ENCODE data around the gene NEXN.

Gene NEXN

DNA sequence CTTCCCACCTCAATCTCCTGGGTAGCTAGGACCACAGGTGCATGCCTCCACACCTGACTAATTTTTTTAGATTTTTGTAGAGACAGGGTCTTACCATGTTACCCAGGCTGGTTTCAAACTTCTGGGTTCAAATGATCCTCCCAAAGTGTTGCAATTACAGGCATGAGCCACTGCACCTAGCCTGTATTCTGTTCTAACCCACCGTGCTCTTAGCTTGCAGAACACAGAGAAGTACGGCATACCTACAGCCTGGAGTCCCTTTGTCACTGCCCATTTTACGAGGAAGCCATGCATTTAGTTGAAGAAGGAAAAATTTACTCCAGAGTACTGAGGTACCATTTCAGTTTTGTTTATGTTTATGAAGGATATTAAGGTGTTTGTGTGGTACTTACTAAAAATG lies 29.7 kb upstream of the NEXN start:
- H3K4me3 ChIP-seq (ENCODE audit: low read depth, low read length) = no peak overlapping the region
- TF ChIP-seq, protein P1, sequence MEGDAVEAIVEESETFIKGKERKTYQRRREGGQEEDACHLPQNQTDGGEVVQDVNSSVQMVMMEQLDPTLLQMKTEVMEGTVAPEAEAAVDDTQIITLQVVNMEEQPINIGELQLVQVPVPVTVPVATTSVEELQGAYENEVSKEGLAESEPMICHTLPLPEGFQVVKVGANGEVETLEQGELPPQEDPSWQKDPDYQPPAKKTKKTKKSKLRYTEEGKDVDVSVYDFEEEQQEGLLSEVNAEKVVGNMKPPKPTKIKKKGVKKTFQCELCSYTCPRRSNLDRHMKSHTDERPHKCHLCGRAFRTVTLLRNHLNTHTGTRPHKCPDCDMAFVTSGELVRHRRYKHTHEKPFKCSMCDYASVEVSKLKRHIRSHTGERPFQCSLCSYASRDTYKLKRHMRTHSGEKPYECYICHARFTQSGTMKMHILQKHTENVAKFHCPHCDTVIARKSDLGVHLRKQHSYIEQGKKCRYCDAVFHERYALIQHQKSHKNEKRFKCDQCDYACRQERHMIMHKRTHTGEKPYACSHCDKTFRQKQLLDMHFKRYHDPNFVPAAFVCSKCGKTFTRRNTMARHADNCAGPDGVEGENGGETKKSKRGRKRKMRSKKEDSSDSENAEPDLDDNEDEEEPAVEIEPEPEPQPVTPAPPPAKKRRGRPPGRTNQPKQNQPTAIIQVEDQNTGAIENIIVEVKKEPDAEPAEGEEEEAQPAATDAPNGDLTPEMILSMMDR (conservative IDR thresholded peaks at IDR 0.05; ENCODE audit: low read depth, low read length) = no peak
- DNase-seq (ENCODE audit: low read depth) = no peak

DNA sequence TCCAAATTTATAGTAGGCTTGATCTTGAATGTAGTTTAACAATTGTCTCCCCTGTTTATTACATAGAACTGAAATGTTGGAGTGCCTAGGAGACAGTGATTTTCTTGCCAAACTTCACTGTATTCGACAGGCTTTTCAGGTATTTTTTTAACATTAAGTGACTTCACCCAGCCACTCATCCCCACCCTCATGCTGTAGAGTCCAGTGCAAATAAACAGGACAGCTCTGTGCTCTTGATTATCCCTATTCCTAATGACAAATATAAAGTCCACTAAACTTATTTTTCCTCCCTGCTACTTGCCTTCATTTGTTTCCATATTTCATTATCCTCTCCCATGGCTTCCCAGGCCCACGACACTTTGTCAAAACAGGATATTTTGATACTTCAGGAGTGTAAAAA lies 29.2 kb upstream of the NEXN start:
- TF ChIP-seq, protein P1 (conservative IDR thresholded peaks at IDR 0.05; ENCODE audit: low read depth, low read length) = no peak
- no peak for DNase-seq (ENCODE audit: low read depth)
- H3K4me3 ChIP-seq (ENCODE audit: low read depth, low read length) = no peak overlapping the region

DNA sequence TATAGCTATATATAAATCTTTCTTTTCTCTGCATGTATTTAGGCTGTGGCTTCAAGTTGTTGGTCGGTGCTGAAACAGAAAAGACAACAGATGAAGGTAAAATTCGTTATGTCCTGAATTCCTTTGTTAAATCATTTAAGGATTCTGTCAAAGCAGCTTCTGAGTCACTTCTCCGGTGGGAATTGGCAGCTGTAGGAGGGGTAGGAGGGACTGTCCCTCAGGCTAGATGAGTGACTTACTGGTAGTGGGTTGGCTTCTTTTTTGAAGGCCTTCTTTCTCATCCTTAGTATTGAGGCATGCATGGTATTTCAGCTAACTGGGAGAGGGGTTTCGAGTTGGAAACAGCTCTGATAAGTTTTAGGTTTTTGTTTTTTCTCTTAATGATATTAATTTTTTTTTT lies 22.1 kb upstream of the NEXN start:
- DNase-seq (ENCODE audit: low read depth) = no peak
- H3K4me3 ChIP-seq (ENCODE audit: low read depth, low read length) = no peak overlapping the region
- TF ChIP-seq, protein P1 (conservative IDR thresholded peaks at IDR 0.05; ENCODE audit: low read depth, low read length) = no peak

DNA sequence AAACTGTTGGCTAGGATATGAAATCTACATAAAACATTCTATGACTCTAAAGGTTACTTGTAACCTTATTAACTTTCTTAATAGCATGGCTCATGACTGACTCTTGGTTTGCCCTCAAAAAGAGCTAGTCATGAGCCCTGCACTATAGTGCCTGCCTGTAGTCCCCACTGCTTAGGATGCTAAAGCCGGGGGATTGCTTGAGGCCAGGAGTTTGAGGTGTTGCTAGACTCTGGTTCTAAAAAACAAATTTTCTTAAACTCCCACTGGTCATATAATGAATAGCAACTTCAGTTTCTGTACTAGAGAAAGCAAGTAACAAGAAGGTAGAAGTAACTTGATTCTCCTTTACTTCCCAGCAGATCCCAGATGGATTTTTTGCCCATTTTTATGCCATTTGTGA lies 15.8 kb upstream of the NEXN start:
- DNase-seq (ENCODE audit: low read depth) = no peak
- TF ChIP-seq, protein P1 (conservative IDR thresholded peaks at IDR 0.05; ENCODE audit: low read depth, low read length) = no peak
- no peak overlapping the region for H3K4me3 ChIP-seq (ENCODE audit: low read depth, low read length)

DNA sequence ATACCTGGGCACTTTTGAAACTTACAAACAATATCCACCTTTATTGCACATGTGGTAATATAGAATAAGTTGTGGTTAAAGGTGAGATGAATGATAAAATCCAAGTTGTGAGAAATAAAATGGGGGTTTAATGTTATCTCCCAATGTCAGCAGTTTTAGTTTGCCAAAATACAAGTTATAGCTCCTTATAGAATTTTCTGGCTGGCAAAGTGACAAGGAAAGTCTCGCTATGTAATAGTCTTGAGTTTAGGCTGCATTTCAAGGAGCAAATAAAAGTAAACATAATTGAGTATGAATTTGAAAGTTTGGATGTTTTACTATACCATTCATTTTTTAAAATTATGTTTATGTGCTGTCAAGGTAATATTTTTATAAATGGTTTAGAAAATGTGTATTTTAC lies 15.0 kb upstream of the NEXN start:
- no peak for DNase-seq (ENCODE audit: low read depth)
- TF ChIP-seq, protein P1 (conservative IDR thresholded peaks at IDR 0.05; ENCODE audit: low read depth, low read length) = no peak
- no peak overlapping the region for H3K4me3 ChIP-seq (ENCODE audit: low read depth, low read length)

DNA sequence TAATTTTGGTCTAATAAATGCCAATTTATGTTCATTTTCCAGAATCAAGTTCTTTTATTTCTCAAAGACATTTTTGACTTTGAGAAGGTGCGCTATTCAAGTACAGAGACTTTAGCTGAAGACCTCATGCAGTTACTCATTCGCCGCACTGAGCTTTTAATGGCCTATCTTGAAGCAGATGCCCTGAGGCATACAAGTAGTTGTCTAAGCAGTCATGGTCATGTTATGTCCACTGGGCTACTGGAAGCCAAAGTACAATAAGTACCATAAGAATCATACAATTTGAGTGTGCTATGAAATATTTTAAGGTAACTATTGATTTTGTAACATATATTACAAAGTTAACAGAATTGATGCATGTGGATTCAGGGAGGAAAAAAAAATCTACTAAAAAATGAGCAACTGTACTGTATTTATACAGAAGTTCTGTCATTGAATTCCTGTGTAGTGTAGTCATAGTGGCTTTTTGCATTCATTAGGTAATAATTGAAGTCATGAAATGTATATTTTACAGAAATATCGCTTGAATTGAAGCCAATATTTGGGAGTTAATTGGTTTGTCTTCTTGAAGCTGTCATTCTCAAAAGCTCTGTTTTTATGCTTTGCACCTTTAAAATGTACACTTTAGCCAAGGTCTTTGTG lies 13.5 kb upstream of the NEXN start:
- no peak overlapping the region for H3K4me3 ChIP-seq (ENCODE audit: low read depth, low read length)
- TF ChIP-seq, protein P1 (conservative IDR thresholded peaks at IDR 0.05; ENCODE audit: low read depth, low read length) = no peak
- DNase-seq (ENCODE audit: low read depth) = peak; percentile 61

DNA sequence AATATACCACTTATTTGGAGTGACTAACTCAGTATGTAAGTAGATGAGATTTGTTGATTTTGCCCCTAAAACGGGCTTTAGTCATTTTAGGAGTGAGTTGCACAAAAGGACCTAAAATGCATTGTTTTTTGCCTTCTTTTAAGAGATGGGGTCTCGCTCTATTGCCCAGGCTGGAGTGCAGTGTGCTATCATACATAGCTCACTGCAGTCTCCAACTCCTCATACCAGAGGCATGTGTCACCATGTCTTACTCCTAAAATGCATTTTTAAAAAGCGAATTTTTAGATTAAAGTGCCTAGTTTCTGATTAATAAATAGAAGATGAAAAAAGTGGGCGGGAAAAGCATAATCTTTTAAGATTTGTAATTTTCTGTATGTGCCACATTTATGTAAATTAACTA lies 11.5 kb upstream of the NEXN start:
- TF ChIP-seq, protein P1 (conservative IDR thresholded peaks at IDR 0.05; ENCODE audit: low read depth, low read length) = no peak
- H3K4me3 ChIP-seq (ENCODE audit: low read depth, low read length) = no peak overlapping the region
- DNase-seq (ENCODE audit: low read depth) = peak; percentile 57
